Body of pancreas (tissue), 4 donors: ENCODE measurements around the gene ID2. TPM values are rescaled to one million over a fixed set of nuclear protein-coding genes. Genes with fewer than 3 reads are reported as not detected.
A peak's percentile ranks its signal among the peaks of the same experiment; 100 is the strongest.

Experiments used
- ATAC-seq: fragments of 150-250 bp; one replicate; pipeline ENCODE4 v1.9.1; 2016
- DNase-seq, 4 donors: peaks; one replicate each; pipeline ENCODE4 v3.0.0-alpha.2; 2019
- H3K27ac ChIP-seq, 4 donors: fragments of 200-600 bp; sonication (generic); 1 replicate in 3 of 4; 2 replicates in 1 of 4; pipeline versions ENCODE4 v1.5.1 to v1.6.1; 2016 to 2019; ENCODE audit warnings: mild to moderate bottlenecking in 1 of 4, mixed read lengths in 1 of 4, moderate library complexity in 1 of 4
- H3K27me3 ChIP-seq, 2 donors: fragments of 200-600 bp; sonication (generic); one replicate each; pipeline ENCODE4 v1.6.0; 2016; ENCODE audit warnings: mild to moderate bottlenecking in 1 of 2
- H3K36me3 ChIP-seq, 2 donors: fragments of 200-600 bp; sonication (generic); replicated peaks in 1 of 2; 2 replicates each; pipeline ENCODE4 v1.5.1; 2016; ENCODE audit warnings: low read depth in 2 of 2; ENCODE audit not compliant: insufficient read depth in 1 of 2
- H3K4me1 ChIP-seq: fragments of 200-600 bp; sonication (generic); one replicate; pipeline ENCODE4 v1.6.0; 2016
- H3K4me3 ChIP-seq, 2 donors: fragments of 200-600 bp; sonication (generic); 1 replicate in 1 of 2; 2 replicates in 1 of 2; pipeline ENCODE4 v1.5.1; 2016 to 2019
- H3K9me3 ChIP-seq, 3 donors: fragments of 200-600 bp; sonication (generic); 1 replicate in 2 of 3; 2 replicates in 1 of 3; pipeline ENCODE4 v1.5.1; 2016
- CTCF ChIP-seq, 7 experiments: fragments of 450-650 bp in 4 of 7; fragments of 200-600 bp in 3 of 7; sonication (generic) in 3 of 7; IDR thresholded peaks; one replicate each; pipeline ENCODE4 v1.5.1; 2016 to 2019; ENCODE audit warnings: antibody characterized with exemption in 7 of 7
- POLR2A ChIP-seq, 3 donors: fragments of 450-650 bp; IDR thresholded peaks; one replicate each; pipeline ENCODE4 v1.6.1; 2016; ENCODE audit warnings: antibody characterized with exemption in 3 of 3, mild to moderate bottlenecking in 2 of 3
- WGBS, 2 donors: methylation state at CpG; one replicate each; pipeline ENCODE4 v1.1.5; 2017; 5-methylcytosine and 5-hydroxymethylcytosine counted together
- intact Hi-C: fragments of 100-400 bp; cut with DNase I; formaldehyde crosslinking; loops from one replicate; pipeline ENCODE4 v1.15.1; 2023
- total RNA-seq, 2 donors: library from RNA; depleted of rRNA; stranded (reverse); fragments of >200 nt; gene quantifications; one replicate each; pipeline ENCODE4 v1.1.0, GENCODE V29; 2016

Gene ID2
- total RNA-seq, 2 donors from 2014 or later = 50.3 to 157 TPM

GRCh38 chr2:8719528-8719927 lies 37.7 kb downstream of the ID2 start:
- Histone ChIP-seq H3K36me3 (no peaks in the 10 kb centered on the region), H3K4me1 (no peaks in the 10 kb centered on the region), H3K27ac (no peak overlapping the region), H3K9me3 (peaks cover 0 to 6% (median 0%) of the 10 kb centered on the region in 3 donors), H3K4me3 (no peak overlapping the region), H3K27me3 (no peaks in the 10 kb centered on the region)
- intact Hi-C loops = no loop called here
- no peak for TF ChIP-seq POLR2A (IDR thresholded peaks at IDR 0.05)
- TF ChIP-seq CTCF (IDR thresholded peaks at IDR 0.05) = no peak
- DNase-seq (peak in 1 of 4 donors; percentile 9), ATAC-seq (peak; percentile 35)
- 56 to 59% methylated on average over 3 of the region's 3 CpGs for WGBS, 2 donors

- DNase-seq = no peak
- H3K27me3 ChIP-seq = no peaks in the 10 kb centered on the region
- H3K4me3 ChIP-seq = no peak overlapping the region
- H3K9me3 ChIP-seq = peaks cover 0 to 4% (median 0%) of the 10 kb centered on the region in 3 donors
- no peaks in the 10 kb centered on the region for H3K36me3 ChIP-seq
- no peaks in the 10 kb centered on the region for H3K4me1 ChIP-seq
- H3K27ac ChIP-seq = no peak overlapping the region
- ATAC-seq = no peak
- TF ChIP-seq POLR2A (IDR thresholded peaks at IDR 0.05) = no peak
- no peak for TF ChIP-seq CTCF (IDR thresholded peaks at IDR 0.05)
- intact Hi-C loops = no loop called here
- 14 to 19% methylated on average over 3 of the region's 3 CpGs for WGBS, 2 donors
These were observed 38.9 kb downstream of the ID2 start for GRCh38 chr2:8720741-8721140.

GRCh38 chr2:8721410-8721809 lies 39.6 kb downstream of the ID2 start:
- ATAC-seq (no peak), DNase-seq (no peak)
- no peak for TF ChIP-seq POLR2A (IDR thresholded peaks at IDR 0.05)
- TF ChIP-seq CTCF (IDR thresholded peaks at IDR 0.05) = no peak
- Histone ChIP-seq H3K27me3 (no peaks in the 10 kb centered on the region), H3K36me3 (no peaks in the 10 kb centered on the region), H3K4me1 (no peaks in the 10 kb centered on the region), H3K9me3 (no peaks in the 10 kb centered on the region), H3K27ac (no peak overlapping the region), H3K4me3 (no peak overlapping the region)
- intact Hi-C loops = no loop called here
- 87 to 94% methylated on average over 3 of the region's 3 CpGs for WGBS, 2 donors

DNA sequence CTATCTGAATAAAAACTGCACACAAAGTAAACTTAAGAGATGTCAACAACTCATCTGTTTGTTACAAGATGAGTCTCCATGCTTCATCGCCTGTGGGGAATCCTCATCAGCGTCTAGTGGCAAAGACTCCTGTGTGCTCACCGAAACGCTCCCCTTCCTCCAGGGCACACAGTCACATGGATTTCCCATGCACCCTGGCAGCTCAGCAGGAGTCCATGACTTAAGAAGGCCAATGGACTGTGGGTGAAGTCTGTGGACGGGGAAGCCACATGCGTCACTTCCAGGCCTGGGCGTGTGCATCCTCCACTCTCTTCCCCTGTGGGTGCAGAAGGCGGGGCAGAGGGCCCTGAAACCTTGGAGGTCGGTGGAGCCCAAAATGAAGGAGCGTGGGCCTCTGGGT lies 41.1 kb downstream of the ID2 start:
- Histone ChIP-seq H3K36me3 (no peaks in the 10 kb centered on the region), H3K4me1 (no peaks in the 10 kb centered on the region), H3K9me3 (no peaks in the 10 kb centered on the region), H3K27me3 (no peaks in the 10 kb centered on the region), H3K27ac (no peak overlapping the region), H3K4me3 (no peak overlapping the region)
- WGBS, 2 donors = 86 to 92% methylated on average over 10 of the region's 10 CpGs
- no peak for TF ChIP-seq POLR2A (IDR thresholded peaks at IDR 0.05)
- TF ChIP-seq CTCF (IDR thresholded peaks at IDR 0.05) = no peak
- intact Hi-C loops = no loop called here
- DNase-seq = no peak
- ATAC-seq = no peak

DNA sequence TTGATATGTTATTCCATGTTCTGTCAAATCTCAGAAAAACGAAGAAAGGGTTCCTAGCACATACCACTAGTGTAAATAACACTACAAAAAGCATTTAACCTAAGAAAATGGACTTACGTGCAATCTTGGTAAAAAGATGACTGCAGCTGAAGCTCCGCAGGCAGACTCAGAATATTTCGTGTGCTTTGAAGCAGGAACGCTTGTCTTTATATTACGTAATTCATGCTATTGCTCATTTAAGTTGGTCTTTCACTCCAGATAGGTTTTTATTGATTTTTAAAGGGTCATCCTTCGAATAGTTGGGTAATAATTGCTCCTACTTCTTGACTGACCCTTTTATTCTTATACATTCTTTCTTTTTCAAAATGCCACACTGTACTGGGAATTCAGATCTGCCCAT lies 44.0 kb downstream of the ID2 start:
- WGBS, 2 donors = 81 to 86% methylated on average over 7 of the region's 7 CpGs
- no peaks in the 10 kb centered on the region for H3K4me1 ChIP-seq
- no peak overlapping the region for H3K27ac ChIP-seq
- TF ChIP-seq CTCF (IDR thresholded peaks at IDR 0.05) (no peak), POLR2A (IDR thresholded peaks at IDR 0.05) (no peak)
- H3K9me3 ChIP-seq = no peaks in the 10 kb centered on the region
- ATAC-seq (no peak), DNase-seq (no peak)
- H3K4me3 ChIP-seq = no peak overlapping the region
- intact Hi-C loops = no loop called here
- no peaks in the 10 kb centered on the region for H3K27me3 ChIP-seq
- peaks cover 0 to 8% of the 10 kb centered on the region in 2 donors for H3K36me3 ChIP-seq
